Mesothelial cell of epicardium (in vitro differentiated cells): Measurements from ENCODE around the gene HCN2. TPM values are rescaled to one million over a fixed set of nuclear protein-coding genes. Genes with fewer than 3 reads are reported as not detected.

ENCODE experiments used
- DNase-seq, 2 experiments: peaks; one replicate each; pipeline ENCODE4 v3.0.0; 2021; ENCODE audit warnings: low spot score in 2 of 2; ENCODE audit not compliant: unreplicated experiment in 2 of 2
- H3K27ac Mint-ChIP-seq: 2 replicates; pipeline ENCODE4 v1.8.0; 2021; ENCODE audit warnings: mixed read lengths
- H3K27me3 Mint-ChIP-seq: 2 replicates; pipeline ENCODE4 v1.8.0; 2021; ENCODE audit warnings: low read depth, mixed read lengths
- H3K36me3 Mint-ChIP-seq: 2 replicates; pipeline ENCODE4 v1.8.0; 2021; ENCODE audit warnings: mixed read lengths
- H3K4me1 Mint-ChIP-seq: 2 replicates; pipeline ENCODE4 v1.8.0; 2021; ENCODE audit warnings: mixed read lengths
- H3K4me3 Mint-ChIP-seq: 2 replicates; pipeline ENCODE4 v1.8.0; 2021; ENCODE audit warnings: mild to moderate bottlenecking, moderate library complexity, mixed read lengths
- H3K9me3 Mint-ChIP-seq: 2 replicates; pipeline ENCODE4 v1.8.0; 2021; ENCODE audit warnings: mixed read lengths
- total RNA-seq: library from RNA; stranded (reverse); gene quantifications from 3 replicates; pipeline ENCODE4 v1.2.1, GENCODE V29; 2021
- TF ChIP-seq, protein P1 (sequence below): fragments of 200-600 bp; sonication (generic); IDR thresholded peaks from one replicate; pipeline ENCODE4 v1.5.0; 2021; ENCODE audit warnings: antibody characterized with exemption; ENCODE audit not compliant: unreplicated experiment

Gene HCN2
- total RNA-seq, 1 donor from 2014 or later: 1.5 TPM

DNA sequence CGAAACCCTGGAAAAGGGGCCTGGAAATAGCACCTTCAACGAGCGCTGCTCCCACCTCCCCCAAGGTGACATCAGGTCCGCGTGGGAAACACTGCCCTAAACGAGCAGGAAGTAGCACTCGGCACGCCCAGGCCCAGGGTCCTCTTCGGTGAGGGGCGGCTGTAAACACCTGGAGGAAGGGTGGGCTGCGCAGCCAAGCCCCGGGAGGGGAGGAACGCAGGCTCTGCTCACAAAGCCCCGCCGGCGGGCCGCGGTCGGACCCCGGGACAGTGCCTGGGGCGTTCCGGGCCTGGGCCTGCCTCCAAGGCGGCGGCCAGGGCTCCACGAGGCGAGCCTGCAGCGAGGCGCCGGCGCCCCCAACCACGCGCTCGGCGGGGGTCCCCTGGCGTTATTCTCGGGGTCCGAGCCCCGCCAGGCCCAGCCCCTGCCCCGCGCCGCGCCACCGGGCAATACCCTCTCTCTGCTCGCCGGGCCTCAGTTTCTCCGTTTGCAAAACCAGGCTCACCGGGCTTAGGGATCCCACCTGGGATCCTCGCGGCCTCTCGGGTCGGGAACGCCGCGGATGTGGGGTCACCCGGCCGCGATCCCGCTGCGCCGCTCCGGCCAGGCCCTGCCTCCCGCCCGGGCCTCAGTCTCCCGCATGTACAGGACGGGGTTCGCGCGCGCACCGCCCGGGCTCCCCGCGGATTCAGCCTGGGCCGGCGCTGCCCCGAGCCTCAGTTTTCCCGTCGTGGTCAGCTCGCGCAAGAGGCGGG is 72.7 kb downstream of the HCN2 start:
- peak in 1 of 2 experiments; percentile 63 for DNase-seq
- no peaks in the 10 kb centered on the region for H3K36me3 Mint-ChIP-seq
- no peaks in the 10 kb centered on the region for H3K9me3 Mint-ChIP-seq
- peak overlapping the region; percentile 92 for H3K27ac Mint-ChIP-seq
- peak overlapping the region; percentile 76 for H3K4me3 Mint-ChIP-seq
- H3K4me1 Mint-ChIP-seq: peaks cover 28% of the 10 kb centered on the region
- TF ChIP-seq, protein P1, sequence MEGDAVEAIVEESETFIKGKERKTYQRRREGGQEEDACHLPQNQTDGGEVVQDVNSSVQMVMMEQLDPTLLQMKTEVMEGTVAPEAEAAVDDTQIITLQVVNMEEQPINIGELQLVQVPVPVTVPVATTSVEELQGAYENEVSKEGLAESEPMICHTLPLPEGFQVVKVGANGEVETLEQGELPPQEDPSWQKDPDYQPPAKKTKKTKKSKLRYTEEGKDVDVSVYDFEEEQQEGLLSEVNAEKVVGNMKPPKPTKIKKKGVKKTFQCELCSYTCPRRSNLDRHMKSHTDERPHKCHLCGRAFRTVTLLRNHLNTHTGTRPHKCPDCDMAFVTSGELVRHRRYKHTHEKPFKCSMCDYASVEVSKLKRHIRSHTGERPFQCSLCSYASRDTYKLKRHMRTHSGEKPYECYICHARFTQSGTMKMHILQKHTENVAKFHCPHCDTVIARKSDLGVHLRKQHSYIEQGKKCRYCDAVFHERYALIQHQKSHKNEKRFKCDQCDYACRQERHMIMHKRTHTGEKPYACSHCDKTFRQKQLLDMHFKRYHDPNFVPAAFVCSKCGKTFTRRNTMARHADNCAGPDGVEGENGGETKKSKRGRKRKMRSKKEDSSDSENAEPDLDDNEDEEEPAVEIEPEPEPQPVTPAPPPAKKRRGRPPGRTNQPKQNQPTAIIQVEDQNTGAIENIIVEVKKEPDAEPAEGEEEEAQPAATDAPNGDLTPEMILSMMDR: no peak
- no peaks in the 10 kb centered on the region for H3K27me3 Mint-ChIP-seq

DNA sequence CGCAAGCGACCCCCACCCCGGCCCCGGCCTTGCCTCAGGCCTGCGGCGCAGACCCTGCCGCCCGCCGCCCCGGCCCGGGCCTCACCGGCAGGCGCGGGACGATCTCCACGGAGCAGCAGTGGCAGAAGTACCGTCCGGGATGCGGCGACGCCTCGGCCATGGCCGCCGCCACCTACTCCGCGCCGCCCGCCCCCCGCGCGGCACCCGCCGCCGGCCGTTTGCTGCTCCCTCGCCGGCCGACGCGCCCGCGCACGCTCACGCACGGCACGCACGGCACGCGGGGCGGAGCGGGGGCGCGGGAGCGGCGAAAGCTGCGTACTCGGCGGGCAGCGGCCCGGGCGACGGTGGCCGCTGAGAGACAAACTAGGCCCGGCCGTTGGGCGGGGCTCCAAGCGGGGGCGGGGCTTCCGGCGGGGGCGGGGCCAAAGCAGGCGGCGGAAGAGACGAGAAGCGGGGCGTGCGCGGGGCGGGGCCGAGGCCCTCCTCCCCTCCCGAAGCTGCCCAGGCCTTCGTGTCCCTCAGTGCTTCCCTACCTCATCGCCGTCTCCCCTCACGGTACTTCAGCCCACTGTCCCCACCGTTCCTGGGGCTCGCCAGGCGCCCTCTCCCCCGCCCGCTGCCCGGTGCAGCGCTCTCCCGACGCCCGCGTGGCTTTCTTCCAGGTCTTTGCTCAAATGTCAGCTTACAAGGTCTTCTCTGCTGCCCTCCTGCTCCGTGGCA is 73.4 kb downstream of the HCN2 start, which contains the start of gene RNF126:
RNF126 (minus strand) TSS at position 253 of the 720 bp plus-strand sequence; CDS start at position 160, 93 bp downstream.
- TF ChIP-seq, protein P1: no peak

DNA sequence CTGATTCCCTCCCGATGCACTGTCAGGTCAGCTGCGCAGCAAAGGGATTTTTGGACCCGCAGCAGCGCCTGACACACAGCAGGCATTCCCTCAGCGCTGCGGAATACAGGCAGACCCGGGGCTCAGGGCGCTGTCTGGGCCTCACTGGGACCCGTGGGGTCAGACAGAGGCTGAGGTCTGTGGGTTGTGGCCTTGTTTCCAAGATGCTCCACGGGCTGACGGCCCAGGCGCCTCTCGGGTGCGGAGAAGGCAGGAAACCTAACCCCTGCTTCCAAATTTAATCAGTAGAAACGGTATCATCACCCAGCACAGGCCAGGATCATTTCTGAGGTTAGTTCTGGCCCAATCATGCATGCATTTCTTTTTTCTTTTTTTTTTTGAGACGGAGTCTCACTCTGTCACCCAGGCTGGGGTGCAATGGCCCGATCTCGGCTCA is 74.0 kb downstream of the HCN2 start:
- H3K4me1 Mint-ChIP-seq: peaks cover 28% of the 10 kb centered on the region

More for the DNA sequence above, 73.4 kb downstream of the HCN2 start, which contains the start of gene RNF126:
- Mint-ChIP-seq H3K4me3 (peak within 1 kb of the TSS; percentile 78), H3K9me3 (no peaks in the 10 kb centered on the region), H3K27ac (peak within 1 kb of the TSS; percentile 92), H3K36me3 (no peaks in the 10 kb centered on the region), H3K27me3 (no peaks in the 10 kb centered on the region), H3K4me1 (peaks cover 28% of the 10 kb centered on the region)
- peak; percentile 84 to 85 for DNase-seq

DNA sequence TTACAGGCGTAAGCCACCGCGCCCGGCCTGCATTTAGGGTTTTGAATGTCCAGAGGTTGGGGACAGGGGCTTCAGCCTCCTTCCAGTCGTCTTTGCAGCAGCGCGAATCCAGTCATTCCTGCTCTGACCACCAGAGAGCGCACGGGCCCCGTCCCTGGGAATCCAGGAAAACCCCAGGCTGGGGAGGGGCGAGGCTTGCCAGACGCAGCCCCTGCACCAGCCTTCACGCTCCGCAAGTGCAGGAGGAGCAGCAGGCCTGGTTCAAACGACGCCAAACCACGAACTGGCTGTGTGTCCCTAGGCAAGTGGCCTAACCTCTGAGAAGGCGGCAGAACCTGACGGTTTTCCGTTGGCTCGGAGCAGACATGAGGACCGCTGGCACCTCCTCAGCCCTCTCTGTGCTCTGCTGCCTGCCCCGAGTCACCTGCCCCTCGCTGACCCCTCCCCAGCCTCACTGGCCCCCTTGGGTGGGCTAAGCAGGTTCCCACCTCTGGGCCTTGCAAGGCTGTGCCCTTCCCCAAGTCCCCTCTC is 75.3 kb downstream of the HCN2 start:
- Mint-ChIP-seq H3K4me1 (peaks cover 25% of the 10 kb centered on the region), H3K36me3 (peaks cover 2% of the 10 kb centered on the region), H3K27me3 (no peaks in the 10 kb centered on the region), H3K9me3 (peaks cover 10% of the 10 kb centered on the region), H3K4me3 (peak overlapping the region; percentile 60), H3K27ac (peak overlapping the region; percentile 43)
- DNase-seq: peak; percentile 78 to 95
- TF ChIP-seq, protein P1: peak; percentile 94

More for the DNA sequence above, 74.0 kb downstream of the HCN2 start:
- TF ChIP-seq, protein P1: no peak
- Mint-ChIP-seq H3K36me3 (peaks cover 2% of the 10 kb centered on the region), H3K4me3 (peak overlapping the region; percentile 78), H3K9me3 (peaks cover 5% of the 10 kb centered on the region), H3K27me3 (no peaks in the 10 kb centered on the region), H3K27ac (peak overlapping the region; percentile 92)
- no peak for DNase-seq

Other genes starting within 250 kb of the HCN2 start
- gene MIER2, start 245.1 kb upstream of the HCN2 start, total RNA-seq: 47.1 to 50.5 TPM (median 47.6 TPM) in 3 replicates
- 7.8 to 8.1 TPM (median 7.9 TPM) in 3 replicates for gene C2CD4C, start 180.7 kb upstream of the HCN2 start, total RNA-seq
- 85.1 to 91.0 TPM (median 86.4 TPM) in 3 replicates for gene SHC2, start 128.8 kb upstream of the HCN2 start, total RNA-seq
- 0.75 to 1.1 TPM (median 0.98 TPM) in 3 replicates for gene MADCAM1, start 93.4 kb upstream of the HCN2 start, total RNA-seq
- 30.8 to 32.4 TPM (median 32.3 TPM) in 3 replicates for gene TPGS1, start 82.4 kb upstream of the HCN2 start, total RNA-seq
- 98.1 to 106 TPM (median 99.5 TPM) in 3 replicates for gene CDC34, start 58.1 kb upstream of the HCN2 start, total RNA-seq
- gene GZMM, start 45.8 kb upstream of the HCN2 start, total RNA-seq: 0.25 to 0.40 TPM (median 0.29 TPM) in 3 replicates
- gene BSG, start 17.3 kb upstream of the HCN2 start, total RNA-seq: 414 to 431 TPM (median 414 TPM) in 3 replicates
- gene POLRMT, start 43.7 kb downstream of the HCN2 start, total RNA-seq: 49.5 to 56.4 TPM (median 56.4 TPM) in 3 replicates
- gene FGF22, start 50.0 kb downstream of the HCN2 start, total RNA-seq: 0.25 to 0.38 TPM in 2 of 3 replicates, not detected in the other
- 41.6 to 47.3 TPM (median 47.1 TPM) in 3 replicates for gene RNF126, start 73.3 kb downstream of the HCN2 start, total RNA-seq
- gene FSTL3, start 86.5 kb downstream of the HCN2 start, total RNA-seq: 64.1 to 65.5 TPM (median 64.6 TPM) in 3 replicates
- not detected in 3 replicates for gene PRSS57, start 105.6 kb downstream of the HCN2 start, total RNA-seq
- 80.5 to 87.1 TPM (median 86.9 TPM) in 3 replicates for gene PALM, start 119.1 kb downstream of the HCN2 start, total RNA-seq
- 1.4 to 2.2 TPM (median 1.5 TPM) in 3 replicates for gene MISP, start 161.2 kb downstream of the HCN2 start, total RNA-seq
- gene PTBP1, start 207.6 kb downstream of the HCN2 start, total RNA-seq: 447 to 482 TPM (median 459 TPM) in 3 replicates
- gene PLPPR3, start 232.1 kb downstream of the HCN2 start, total RNA-seq: 140 to 162 TPM (median 152 TPM) in 3 replicates
- 6.4 to 7.1 TPM (median 6.7 TPM) in 3 replicates for gene AZU1, start 238.0 kb downstream of the HCN2 start, total RNA-seq